ENCODE measurements around the gene PGS1.

The PGS1 gene

DNA sequence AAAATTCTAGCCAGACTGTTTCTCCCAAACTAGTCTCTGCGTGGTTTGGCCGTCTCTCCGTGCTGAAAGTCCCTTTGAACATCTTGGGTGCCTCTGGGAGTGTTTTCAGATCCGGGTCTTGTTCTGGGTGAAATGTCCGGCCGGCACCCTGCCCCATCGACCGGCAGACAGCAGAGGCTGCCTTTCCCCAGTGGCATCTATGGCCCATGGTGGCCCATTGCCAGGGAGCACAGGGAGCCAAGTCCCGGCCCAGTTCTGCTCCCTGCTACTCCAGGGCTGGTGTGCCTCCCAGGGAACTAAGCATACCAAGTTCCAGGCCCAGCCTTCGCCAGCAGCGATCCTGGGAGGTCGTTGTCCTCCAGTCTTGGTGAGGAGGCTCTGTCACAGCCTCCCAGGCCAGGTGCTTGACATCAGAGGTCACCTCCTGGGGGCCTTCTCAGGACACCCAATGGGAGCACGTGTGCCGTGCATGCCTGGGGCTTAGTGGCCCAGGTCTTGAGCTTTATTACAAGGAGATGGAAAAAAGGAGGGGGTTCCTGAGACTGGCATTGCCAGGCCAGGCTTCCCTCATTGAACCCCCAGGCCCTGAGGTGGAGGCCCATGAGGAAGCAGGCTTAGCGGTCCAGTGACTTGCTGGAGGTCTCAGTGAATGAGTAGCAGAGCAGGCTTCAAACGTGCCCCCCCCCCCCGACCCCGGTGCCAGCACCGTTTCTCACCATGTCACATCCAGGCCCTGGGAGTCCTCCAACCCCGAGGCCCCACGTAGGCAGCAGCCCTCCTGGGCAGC lies 54.0 kb downstream of the PGS1 start:
- no peak for DNase-seq (ENCODE audit: insufficient read length, low spot score)
- FAIRE-seq: no peak
- no peak for TF ChIP-seq POLR2A (IDR thresholded peaks at IDR 0.05; ENCODE audit: low read depth, low read length)

DNA sequence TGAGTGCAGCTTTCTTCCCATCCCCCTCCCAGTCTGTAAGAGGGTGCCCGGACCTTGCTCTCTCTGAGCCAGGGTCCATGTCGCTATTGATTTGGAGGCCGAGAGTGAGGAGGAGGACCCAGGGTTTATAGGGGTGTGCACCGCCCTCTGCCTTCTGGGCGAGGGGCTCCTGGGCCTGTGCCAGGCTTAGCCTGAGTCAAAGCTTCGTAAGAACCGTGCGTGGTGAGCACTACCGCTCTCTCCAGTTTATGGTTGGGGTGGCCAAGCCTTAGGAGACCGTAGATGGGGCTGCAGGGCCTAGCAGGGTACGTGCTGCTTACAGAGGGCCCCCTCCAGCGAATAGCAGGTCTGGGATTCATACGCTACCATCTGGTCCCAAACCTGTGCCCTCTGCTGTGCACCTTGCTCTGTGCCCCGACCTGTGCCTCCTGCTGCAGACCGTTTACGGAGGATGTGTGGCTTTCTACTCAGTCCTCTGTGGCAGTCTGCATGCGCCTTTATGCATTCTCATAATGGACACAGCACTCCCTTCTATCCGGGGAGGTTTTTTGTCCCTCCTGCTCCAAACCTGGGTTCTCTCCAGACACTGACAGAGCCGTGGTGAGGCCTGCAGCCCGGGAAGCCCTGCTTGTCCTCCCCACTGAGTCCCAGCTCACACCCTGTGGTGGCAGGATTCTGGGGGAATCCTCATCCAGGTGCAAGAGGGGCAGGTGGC lies 54.7 kb downstream of the PGS1 start:
- FAIRE-seq (no peak), DNase-seq (ENCODE audit: insufficient read length, low spot score) (no peak)
- TF ChIP-seq POLR2A (IDR thresholded peaks at IDR 0.05; ENCODE audit: low read depth, low read length): no peak

DNA sequence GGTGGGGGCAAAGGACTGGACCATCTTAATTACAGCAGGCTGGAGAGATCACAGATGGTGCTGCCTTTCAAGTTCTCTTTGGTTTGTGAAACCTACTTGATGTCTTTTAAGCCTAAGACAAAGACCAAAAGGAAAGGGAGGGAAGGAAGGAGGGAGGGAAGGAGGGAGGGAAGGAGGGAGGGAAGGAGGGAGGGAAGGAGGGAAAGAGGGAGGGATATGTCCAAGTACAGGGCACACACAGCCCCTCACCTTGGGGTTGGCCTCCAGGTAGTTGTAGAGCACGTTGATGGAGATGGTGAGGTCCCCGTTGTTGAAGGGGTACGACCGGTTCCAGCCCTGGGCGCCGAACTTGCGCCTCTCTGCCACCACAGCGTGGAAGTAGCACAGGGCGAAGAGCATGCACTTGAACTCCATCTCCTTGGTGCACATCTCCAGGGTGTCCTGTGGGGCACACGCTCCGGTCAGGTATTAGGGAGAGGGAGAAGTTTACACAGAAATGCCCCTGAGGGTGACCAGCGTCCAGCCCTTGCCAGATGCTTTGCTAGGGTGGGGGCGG lies 55.4 kb downstream of the PGS1 start:
- DNase-seq (ENCODE audit: insufficient read length, low spot score) (no peak), FAIRE-seq (no peak)
- TF ChIP-seq POLR2A (IDR thresholded peaks at IDR 0.05; ENCODE audit: low read depth, low read length): no peak

DNA sequence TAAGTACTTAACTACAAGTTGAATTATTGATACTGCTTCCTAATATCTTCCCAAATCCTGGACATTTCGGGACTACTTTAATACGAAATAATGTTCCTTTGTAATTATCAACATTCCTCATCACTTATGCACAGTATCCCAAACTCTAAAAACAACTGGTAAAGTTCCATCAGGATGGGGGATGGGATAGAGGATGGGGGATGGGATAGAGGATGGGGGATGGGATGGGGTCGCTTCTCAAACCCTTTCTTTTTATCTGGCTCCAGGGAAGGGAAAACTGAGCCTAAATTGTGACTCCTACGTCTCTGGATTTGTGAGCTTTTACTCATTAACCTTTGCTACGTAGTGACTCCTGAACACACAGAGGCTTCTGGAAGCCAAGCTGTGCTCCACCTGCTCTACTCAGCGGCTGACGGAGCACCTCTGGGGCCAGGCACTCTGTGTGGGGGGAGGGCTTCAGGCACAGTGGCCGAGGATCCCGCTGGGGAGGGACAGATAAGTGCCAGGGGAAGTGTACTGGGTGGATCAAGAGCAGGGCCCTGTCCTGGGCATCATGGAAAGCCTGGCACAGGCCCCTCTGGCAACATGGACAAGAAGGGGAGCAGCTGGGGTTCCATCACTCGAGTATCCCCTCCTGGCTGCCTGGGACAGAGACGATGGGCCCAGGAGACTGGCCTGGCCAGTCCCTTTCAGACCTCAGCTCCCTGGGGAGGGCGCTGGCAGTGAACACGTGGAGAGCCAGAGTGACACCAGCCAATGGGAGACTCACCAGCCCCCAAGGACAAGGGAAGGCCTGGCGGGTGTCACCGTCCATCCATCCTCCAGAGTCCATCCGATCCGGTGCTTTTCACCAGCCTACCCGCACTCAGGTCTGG lies 56.2 kb downstream of the PGS1 start:
- no peak for DNase-seq (ENCODE audit: insufficient read length, low spot score)
- FAIRE-seq: no peak
- TF ChIP-seq POLR2A (IDR thresholded peaks at IDR 0.05; ENCODE audit: low read depth, low read length): no peak

DNA sequence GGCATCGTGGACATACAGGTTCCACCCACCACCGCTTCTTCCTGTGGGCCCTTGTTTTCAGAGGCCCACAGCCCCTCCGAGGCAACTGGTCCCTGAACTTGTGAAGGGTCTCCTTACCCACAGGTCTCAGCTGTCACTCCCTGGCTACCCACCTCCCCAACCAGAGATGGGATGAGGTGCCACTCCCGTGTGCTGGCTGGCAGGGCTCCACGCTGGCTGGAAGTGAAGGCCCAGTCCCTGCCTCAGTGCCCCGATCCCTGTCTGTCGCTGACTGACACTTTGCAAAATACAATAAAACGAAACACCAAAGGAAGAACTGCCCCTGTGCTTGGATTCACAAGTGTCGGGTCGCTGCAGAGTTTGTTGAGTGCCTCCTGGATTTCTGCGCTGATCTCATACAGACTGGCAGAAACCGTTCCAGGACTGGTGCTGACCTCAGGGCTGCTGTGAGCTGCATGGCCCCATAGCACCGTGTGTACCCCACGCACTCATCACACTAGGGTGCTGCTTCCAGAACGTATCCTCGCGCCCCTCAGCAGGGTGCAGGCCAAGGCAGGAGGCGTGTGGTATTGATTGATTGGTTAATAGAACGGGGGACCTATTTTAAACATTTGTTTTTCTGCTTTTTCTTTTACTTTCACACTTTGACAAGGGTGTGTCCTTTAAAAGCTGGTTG lies 57.0 kb downstream of the PGS1 start:
- DNase-seq (ENCODE audit: insufficient read length, low spot score): no peak
- no peak for FAIRE-seq
- no peak for TF ChIP-seq POLR2A (IDR thresholded peaks at IDR 0.05; ENCODE audit: low read depth, low read length)

DNA sequence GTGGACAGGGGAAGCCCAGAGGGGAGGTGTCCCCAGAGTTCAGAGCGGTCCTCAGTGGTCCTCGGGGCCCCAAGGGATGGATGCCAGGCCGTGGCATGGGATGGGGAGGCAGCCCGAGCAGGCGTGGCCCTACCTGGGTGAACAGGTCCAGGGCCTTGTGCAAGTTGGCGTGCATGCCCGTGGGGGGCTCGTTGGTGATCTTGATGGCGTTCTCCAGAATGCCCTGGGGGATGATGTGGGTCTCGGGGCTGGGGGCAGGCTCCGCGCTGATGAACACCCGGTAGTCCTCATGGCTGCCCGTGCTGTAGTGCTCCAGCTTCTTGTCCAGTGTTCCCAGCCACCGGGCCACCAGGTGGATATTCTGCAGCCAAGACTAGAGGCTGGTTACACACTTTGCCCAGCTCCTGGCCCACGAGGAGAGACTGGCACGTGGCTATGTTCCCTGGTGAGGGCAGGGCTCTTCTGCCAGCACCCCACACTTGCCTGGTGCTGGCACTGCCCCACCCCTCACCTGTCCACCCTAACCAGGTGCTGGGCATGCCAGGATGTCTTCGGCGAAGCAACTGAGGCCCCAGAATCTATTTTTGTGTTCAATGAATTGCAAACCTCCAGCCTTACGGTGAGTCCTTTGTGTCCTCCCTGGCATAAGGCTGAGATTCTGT lies 59.2 kb downstream of the PGS1 start:
- FAIRE-seq: no peak
- no peak for TF ChIP-seq POLR2A (IDR thresholded peaks at IDR 0.05; ENCODE audit: low read depth, low read length)
- no peak for DNase-seq (ENCODE audit: insufficient read length, low spot score)

DNA sequence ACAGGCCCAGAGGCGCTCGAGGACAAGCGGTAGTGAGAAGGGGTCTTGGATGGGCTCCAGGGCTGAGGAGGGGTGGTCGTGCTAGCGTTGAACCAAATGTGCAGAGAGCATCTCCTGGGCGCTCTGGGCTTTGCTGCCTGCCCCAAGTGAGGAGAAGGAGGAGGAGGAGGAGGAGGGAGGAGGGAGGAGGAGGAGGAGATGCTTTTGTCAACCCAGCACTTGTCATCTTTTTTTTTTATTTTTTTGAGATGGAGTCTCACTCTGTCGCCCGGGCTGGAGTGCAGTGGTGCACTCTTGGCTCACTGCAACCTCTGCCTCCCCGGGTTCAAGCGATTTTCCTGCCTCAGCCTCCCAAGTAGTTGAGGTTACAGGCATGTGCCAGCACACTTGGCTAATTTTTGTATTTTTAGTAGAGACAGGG lies 59.8 kb downstream of the PGS1 start:
- DNase-seq (ENCODE audit: insufficient read length, low spot score): no peak
- TF ChIP-seq POLR2A (IDR thresholded peaks at IDR 0.05; ENCODE audit: low read depth, low read length): no peak
- FAIRE-seq: no peak

DNA sequence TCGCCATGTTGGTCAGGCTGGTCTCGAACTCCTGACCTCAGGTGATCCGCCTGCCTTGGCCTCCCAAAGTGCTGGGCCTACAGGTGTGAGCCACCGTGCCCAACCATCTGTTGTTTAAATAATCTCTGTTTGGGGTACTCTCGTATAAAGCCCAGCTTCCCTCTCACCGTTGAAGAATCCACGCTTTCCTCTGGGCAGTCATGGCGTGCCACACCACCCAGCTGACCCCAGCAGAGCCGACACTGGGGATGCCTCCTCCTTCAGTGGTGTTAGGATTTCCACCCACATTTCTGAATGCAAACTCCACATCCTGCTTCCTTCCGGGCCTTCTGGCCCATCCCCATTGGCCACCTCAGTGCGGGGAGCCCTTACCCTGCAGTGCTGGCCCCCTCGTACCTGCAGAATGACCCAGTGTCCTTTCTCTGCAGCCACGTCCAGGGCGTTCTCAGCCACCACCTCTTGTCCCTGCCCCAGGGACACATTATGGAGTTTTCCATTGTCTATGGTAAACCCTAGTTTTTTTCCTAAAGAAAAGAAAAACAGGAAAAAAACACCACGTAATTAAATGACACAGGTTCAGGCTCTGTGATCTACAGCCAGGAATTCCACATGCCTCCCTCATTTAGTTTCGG lies 60.4 kb downstream of the PGS1 start:
- DNase-seq (ENCODE audit: insufficient read length, low spot score) (no peak), FAIRE-seq (no peak)
- no peak for TF ChIP-seq POLR2A (IDR thresholded peaks at IDR 0.05; ENCODE audit: low read depth, low read length)

DNA sequence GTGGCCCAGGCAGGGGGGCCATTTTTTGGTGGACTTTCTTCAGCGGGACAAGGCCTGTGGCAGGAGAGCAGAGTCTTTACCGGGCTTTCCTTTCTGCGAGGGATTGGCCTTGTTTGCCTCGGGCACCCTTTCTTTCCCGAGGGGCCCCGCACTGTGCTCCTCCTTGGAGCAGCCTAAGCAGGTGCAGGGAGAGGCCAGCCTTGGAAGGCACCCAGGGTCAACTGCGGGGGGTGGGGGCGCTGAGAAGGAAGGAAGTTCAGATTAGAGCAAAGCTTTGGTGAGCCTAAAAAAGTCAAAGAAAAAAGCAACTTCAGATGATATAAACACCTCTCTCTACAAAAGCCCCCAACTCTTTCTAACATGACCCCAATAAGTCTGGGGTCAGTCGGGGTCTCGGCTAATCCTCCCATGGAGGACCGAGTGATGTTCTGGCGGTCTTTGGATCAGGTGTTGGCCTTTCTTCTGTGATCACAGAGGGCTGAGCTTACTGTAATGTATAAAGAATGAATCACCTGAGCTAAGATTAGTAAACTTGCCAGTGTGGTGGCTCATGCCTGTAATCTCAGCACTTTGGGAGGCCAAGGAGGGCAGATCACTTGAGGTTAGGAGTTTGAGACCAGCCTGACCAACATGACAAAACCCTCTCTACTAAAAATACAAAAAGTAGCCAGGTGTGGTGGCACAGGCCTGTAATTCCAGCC lies 63.0 kb downstream of the PGS1 start:
- no peak for FAIRE-seq
- no peak for DNase-seq (ENCODE audit: insufficient read length, low spot score)
- TF ChIP-seq POLR2A (IDR thresholded peaks at IDR 0.05; ENCODE audit: low read depth, low read length): no peak

DNA sequence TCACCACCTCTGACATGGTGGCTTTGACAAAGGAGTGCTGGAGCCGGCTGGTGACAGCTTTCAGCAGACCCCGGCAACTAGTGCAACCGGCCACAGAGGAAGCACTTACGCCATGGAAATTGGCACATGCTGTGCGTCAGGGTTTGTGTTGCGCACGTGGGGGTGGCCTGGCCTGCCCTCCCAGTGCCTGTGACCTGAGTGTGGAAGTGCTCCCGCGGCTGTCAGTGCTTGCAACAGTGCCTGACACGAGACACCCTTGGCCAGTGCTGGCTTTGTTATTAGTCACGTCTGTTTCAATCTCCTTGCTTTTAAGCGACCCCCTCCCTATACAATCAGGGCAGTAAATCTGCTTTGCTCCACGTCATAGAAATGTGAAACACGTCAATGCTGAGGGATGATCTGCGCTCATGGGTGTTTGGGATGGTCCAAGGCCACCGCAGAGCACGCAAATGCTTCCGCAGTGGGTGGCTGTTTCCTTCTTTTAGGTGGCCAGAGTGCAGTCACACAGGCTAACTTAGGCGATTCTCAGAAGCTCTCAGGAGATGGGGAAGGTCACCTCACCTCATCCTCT lies 64.3 kb downstream of the PGS1 start:
- FAIRE-seq: no peak
- no peak for TF ChIP-seq POLR2A (IDR thresholded peaks at IDR 0.05; ENCODE audit: low read depth, low read length)
- no peak for DNase-seq (ENCODE audit: insufficient read length, low spot score)

DNA sequence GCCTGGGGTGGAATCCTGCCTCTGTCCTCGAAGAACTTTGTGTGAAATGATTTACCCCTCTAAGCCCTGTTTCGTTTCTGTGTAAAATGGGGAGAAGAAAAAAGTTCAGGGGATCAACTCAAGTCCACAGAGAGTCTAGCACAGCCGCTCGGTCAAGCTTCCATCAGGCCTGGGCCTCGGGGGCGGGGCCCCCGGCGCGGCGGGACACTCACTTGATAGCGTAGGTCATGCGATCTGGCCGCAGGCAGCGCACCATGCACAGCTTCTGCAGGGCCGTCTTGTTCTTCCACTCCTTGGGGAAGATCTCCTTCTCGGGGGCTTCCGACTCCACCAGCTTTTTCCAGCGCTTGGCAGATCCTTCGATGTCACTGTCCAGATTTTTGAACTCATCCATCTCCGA lies 65.9 kb downstream of the PGS1 start:
- FAIRE-seq: no peak
- no peak for DNase-seq (ENCODE audit: insufficient read length, low spot score)
- no peak for TF ChIP-seq POLR2A (IDR thresholded peaks at IDR 0.05; ENCODE audit: low read depth, low read length)

DNA sequence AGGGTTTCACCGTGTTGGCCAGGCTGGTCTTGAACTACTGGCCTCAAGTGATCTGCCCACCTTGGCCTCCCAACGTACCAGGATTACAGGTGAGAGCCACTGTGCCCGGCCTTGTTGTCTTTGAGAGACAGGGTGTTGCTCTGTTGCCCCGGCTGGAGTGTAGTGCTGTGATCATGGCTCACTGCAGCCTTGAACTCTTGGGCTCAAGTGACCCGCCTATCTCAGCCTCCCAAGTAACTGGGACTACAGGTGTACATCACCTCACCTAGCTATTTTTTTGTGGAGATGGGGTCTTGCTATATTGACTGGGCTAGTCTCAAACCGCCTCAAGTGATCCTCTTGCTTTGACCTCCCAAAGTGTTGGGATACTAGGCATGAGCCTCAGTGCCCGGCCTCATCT lies 68.4 kb downstream of the PGS1 start:
- FAIRE-seq (no peak), DNase-seq (ENCODE audit: insufficient read length, low spot score) (no peak)
- TF ChIP-seq POLR2A (IDR thresholded peaks at IDR 0.05; ENCODE audit: low read depth, low read length): no peak

Measured in H54 (cell line).